ELF-1 (cell line): ENCODE measurements around the gene FAM20C.
"Not testable (repeated sequence)": the region's sequence is repeated elsewhere in the genome, so short reads cannot be mapped to it uniquely, and the experiment has no call there.

Experiments used
- DNase-seq: peaks from one replicate; pipeline ENCODE4 v3.0.0-alpha.2; 2016; ENCODE audit warnings: low read depth, low spot score

The FAM20C gene

DNA sequence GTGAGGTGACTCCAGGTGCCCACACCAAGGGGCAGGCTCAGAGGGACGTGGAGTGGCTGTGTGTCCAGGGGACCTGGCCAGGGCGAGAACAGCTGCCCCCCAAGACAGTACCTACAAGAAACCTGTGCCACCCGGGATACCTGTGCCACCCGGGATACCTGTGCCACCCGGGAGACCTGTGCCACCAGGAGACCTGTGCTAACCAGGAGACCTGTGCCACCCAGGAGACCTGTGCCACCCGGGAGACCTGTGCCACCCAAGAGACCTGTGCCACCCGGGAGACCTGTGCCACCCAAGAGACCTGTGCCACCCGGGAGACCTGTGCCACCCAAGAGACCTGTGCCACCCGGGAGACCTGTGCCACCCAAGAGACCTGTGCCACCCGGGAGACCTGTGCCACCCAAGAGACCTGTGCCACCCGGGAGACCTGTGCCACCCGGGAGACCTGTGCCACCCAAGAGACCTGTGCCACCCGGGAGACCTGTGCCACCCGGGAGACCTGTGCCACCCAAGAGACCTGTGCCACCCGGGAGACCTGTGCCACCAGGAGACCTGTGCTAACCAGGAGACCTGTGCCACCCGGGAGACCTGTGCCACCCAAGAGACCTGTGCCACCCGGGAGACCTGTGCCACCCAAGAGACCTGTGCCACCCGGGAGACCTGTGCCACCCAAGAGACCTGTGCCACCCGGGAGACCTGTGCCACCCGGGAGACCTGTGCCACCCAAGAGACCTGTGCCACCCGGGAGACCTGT lies 50.6 kb downstream of the FAM20C start:
- DNase-seq: not testable (repeated sequence)

DNA sequence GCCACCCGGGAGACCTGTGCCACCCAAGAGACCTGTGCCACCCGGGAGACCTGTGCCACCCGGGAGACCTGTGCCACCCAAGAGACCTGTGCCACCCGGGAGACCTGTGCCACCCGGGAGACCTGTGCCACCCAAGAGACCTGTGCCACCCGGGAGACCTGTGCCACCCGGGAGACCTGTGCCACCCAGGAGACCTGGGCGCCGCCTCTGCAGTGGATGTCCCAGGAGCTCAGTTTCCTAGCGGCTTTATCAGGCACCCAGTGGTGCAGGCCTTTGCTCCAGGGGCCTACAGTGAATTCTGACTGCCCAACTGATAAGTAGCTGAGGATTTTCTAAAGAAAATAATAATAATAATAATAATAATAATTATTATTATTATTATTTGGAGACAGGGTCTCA lies 51.2 kb downstream of the FAM20C start:
- not testable (repeated sequence) for DNase-seq

DNA sequence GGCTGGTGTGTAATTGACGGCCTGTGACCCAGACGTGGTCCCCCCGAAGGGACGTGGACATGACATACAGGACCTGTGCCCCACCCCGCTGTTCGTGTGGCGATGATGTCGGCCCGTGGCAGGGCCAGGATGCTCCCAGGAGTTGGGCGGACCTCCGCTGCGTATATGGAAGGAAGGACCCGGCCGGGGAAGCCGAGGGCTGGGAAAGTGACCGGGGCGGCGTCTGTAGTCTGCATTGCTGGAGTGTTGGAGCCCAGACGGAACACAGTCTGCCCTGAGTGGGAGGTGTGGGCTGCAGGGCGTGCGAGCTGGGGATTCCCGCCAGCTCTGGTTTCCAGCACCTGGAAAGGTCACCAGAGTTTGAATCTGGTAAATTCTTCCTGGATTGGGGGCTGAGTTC lies 52.6 kb downstream of the FAM20C start:
- DNase-seq: no peak

DNA sequence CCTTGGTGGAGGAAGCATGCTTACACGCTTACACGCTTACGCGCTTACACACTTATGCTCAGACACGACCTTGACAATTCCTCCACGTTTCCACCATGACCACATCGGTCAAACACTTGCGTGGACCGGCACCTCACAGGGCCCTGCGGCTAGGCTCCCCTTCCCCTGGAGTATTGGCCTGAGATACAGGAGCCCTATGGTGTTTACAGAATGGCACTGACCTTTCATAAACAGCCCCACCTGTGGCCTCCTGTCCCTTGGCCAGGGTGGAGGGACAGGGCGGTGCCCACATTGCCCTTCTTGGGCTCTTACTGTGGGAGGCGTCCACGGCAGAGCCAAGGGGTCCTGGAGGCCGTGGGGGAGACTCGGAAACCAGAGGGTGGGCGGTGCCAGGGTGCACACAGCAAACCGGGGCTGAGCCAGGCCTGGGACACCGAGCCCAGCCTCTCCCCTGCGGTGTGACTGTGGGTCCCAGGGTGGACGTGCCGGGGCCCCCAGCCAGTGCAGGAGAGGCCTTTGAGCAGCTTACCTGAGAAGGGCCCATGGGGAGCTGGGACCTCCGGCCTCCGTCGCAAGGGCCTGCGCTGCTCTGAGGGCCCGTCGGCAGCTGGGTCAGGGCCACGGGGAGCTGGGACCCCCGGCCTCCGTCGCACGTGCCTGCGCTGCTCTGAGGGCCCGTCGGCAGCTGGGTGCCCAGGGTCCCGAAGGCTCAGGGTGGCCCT lies 53.4 kb downstream of the FAM20C start:
- no peak for DNase-seq

DNA sequence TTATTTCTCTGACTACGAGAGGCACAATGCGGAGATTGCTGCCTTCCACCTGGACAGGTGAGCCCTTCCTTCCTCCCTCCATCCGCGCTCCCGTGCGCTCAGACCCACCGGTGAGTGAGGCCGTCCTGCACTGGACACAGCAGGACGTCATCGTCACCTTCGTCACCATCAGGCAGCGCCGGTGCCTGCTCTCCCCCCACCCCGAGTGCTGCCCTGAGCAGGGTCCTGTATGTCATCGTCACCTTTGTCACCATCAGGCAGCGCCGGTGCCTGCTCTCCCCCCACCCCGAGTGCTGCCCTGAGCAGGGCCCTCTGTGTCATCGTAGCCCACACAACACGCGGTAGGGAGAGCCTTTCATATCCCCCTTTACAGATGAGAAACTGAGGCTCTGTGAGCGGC lies 54.1 kb downstream of the FAM20C start:
- DNase-seq: no peak

DNA sequence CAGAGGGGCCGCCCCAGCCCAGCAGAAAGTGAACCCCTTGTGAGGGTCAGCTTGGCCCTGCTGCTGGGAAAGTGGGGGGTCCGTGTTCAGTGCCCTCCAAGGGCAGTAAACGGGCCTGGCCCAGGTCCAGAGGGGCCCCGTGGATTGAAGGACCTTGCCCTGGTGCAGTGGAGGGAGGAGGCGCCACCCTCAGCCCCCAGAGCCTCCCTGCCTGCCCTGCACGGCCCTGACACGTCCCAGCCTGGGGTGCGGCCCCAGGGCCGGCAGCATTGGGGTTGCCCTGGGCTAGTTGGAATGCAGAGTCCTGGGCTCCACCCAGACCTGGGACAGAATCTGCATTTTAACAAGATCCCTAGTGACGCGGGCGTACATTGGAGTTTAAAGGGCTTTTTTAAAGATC lies 54.8 kb downstream of the FAM20C start:
- no peak for DNase-seq

DNA sequence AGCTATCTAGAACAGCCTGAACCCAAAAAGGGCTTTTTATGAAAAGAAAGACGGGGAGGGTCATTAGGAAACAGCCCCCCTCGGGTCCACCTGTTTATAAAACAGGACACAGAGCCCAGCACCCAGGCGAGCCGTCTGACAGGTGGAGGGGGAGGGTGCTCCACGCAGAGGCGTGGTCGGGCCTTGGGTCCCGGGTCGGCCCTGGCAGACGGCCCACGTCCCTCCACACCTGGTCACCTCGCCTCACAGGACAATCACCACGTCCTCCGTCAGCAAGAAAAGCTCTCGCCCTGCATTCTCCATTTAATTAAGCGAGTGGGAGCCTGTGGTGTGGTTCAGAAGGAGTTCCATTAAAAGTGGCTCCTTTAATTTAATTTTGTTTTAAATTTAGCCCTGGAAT lies 55.3 kb downstream of the FAM20C start:
- DNase-seq: no peak

DNA sequence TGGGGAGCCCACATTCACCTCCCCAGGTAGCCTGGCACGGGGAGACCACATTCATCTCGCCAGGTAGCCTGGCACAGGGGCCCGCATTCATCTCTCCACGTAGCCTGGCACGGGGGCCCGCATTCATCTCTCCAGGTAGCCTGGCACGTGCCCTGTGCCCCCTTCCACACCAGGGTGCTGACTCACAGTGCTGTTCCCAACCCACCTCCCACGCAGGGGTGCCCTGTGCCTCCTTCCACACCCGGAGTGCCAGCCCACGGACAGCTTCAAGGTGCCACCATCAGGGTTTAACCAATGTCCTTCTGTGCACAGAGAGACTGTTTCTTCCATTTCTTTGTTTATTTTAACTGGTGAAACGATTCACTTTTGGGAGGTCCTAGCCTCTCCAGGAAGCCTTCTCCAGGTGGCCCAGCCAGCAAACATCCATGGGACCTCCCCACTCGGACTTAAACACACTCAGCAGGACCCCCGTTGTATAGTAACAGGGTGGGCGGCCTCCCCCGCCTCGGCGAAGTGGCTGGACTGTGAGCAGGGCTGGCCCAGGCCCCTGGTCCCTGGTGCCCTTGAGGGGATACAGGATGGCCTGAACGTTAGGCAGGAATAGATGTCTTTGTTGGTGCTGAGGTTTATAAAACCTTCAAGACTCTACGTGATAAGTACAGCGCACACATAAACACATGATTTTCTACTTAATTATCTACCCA lies 56.5 kb downstream of the FAM20C start:
- no peak for DNase-seq

DNA sequence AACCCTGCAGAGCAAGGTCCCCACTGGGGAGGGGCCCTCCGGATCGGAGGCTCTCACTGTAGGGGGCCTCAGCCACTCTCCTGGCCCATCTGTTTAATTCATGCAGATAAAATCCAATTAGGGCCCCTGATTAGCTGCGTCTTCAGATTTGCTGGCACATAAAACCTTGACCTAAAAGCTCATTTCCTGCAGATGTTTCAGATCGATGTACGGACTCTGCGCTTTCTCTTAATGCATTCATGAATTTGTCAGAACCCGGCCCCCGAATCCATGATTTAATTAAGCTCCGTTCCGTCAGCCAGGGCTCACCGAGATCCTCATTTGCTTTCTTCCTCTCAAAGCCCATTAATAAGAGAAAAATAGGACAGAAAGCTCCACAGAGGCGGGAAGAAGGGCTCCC lies 57.6 kb downstream of the FAM20C start:
- no peak for DNase-seq

DNA sequence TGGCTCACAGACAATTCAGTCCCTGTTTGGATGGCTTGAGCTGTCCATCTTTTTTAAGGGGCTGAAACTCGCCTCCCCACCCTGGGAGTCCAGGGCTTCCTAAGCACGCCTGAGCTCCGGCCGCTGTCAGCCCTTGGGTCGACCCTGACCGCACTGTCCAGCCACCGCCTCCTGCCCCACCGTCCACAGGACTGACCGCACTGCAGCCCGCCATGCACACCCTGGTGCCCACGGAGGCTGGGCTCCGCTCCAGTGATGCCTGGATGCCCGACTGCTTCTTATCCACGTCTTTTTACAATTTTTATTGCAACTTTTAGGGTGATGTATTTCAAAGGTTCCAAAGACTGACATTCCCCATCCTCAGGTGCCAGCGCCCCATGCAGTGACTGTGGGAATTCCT lies 58.2 kb downstream of the FAM20C start:
- no peak for DNase-seq

DNA sequence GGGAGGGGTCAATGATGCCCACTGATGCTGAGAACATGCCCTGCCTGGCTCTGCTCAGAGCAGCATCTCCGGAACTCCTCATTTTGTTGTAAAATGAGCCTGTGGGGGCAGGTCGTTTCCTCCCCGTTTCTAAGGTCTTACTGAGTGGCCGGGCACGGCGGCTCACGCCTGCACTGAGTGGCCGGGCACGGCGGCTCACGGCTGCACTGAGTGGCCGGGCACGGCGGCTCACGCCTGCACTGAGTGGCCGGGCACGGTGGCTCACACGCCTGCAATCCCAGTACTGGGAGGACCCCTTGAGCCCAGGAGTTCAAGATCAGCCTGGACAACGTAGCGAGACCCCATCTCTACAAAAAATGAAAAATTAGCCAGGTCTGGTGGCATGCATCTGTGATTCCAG lies 58.6 kb downstream of the FAM20C start:
- DNase-seq: no peak

DNA sequence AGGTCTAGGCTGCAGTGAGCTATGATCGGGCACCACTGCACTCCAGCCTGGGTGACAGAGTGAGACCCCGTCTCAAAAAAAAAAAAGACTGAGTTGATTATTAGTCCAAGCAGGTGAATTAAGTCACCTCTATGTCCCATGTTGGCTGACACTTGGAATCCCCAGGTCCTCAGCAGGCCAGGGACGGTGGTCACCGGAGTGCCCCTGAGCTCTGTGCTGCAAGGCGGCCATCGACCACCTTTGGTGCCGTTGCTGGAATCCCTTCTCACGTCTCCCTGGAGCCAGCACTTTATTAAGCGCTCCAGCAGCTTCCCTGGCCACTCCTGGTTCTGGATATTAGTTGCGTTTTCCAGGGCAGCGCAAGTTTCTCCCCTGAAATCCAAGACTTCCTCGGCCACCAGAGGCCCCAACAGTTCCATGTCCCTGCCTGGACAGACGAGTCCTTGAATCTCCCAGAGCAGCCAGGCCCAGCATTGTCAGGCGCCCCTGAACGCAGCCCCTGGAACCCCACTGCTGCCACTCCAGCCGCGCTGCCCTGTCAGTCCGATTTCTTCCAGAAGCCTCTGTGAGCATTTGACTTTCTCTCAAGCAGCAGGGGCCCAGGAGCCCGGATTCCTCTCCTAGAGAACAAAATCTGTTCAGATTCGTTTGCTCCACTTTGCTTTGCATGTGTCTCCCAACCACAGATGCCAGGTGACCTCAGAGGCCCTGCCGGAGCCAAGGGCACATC lies 59.2 kb downstream of the FAM20C start:
- DNase-seq: no peak

DNA sequence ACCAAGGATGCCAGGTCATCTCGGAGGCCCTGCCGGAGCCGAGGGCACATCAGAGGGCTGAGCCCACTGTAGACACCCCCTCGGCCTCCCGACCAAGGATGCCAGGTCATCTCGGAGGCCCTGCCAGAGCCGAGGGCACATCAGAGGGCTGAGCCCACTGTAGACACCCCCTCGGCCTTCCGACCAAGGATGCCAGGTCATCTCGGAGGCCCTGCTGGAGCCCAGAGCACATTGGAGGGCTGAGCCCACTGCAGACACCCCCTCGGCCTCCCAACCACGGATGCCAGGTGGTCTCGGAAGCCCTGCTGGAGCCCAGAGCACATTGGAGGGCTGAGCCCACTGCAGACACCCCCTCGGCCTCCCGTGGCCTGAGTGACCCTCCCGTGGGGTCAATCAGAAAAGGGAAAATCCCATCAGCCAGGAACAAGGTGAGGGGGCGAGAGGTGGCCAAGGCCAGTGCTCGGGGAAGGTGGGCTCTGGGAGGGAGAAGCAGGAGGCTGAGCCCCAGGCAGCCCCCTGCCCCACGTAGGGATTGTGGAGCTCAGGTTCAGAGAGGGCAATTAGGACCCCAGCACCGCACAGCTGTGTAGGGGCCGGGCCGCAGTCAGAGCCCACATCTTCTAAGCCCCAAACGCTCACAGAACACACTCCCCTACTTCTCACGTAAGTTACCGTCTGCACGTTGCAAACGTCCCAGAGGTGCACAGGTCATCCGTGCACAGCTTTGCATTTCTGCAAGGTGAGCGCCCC lies 60.0 kb downstream of the FAM20C start:
- DNase-seq: no peak

DNA sequence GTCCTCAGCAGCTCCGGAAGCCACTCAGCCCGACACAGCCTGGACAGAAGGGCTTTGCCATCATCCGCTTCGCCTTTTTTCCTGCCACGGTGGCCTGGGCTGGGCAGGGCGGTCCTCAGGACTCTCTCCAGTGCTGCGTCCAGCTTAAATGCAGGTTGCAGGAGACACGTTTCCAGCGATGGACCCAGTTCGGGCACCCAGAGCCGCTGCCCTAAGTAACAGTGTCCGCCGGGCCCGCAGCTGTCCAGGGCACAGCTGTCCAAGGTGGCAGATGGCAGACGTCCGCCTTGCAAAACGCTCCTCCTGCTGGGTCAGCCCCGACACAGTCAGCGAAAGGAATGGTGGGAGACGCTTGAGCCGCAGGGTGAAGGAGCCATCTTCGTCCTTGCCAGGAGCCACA lies 60.6 kb downstream of the FAM20C start:
- no peak for DNase-seq

DNA sequence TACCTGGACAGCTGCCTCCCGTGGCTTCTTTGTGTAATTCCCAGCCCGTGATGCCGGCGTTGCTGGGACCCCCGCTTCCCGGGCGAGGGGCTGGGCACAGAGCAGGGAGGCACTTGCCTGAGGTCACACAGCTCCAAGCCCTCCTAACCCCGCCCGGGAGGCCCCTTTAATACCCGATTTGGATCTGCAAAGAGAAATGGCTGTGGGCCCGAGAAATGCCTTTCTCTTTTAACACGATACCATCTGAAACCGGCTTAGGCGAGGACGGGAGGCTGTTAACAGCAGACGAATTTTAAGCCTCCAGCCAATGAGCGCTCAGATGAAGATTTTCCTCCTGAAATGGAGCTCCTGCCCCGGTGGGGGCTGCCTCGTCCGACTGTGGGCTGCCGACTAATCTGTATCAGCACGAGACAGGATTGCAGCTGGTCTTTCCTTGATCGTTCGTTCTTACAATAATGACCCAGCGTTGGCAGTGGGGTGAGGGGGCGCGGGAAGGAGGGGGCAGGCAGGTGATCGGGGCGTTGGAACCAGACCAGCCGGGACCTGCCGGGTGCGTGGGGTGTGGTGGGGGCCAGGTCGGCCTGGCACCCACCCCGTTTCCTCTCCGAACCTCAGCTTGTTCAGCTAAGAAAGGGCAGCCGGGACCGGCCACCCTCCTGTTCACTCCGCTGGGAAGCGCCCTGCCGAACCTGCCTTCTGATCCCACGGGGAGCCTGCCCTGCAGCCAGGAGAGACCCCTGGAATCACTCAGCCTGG lies 61.4 kb downstream of the FAM20C start:
- DNase-seq: no peak

DNA sequence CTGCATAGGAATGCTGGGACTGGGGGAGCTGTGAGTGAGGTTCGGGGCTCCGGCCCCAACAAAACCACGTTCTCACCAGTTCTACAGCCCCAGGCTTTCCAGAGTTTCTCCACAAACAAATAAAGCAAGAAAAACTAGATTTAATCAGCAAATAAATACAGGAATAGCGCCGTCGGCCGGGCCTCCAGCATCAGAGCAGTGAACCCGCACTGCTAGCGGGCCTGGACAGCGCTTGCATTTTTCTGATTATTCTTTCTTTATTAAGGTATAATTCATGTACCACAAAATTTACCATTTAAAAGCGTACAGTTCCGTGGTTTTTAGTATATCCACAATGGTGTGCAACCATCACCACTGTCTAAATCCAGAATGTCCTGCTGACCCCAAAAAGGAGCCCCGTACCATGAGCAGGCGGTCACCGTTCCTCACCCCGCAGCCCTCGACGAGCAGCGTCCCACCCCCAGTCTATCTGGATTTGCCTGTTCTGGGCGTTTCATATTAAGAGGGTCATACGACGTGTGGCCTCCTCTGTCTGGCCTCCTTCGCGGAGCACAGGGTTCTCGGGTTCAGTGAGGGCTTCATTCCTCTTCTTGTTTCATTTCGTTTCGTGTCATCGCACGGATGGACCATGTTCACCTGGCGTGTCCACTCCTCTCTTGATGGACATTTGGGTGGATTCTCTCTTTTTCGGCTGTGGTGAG lies 62.1 kb downstream of the FAM20C start:
- DNase-seq: no peak

DNA sequence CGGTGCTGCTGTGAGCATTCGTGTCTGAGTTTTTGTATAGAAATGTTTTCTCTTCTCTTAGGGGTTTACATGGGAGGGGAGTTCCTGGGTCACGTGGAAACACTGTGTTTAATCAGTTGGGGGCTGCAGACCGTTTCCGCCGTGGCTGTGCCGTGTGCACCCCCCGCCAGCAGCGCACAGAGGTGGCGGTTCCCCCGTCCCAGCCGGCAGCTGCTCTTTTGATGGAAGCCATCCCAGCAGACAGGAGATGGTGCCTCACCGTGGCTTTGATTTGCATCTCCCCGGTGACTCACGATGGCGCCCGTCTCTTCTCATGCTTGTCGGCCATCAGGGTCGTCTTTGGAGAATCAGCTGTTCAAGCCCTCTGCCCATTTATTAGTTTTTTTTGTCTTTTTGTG lies 62.7 kb downstream of the FAM20C start:
- DNase-seq: no peak

DNA sequence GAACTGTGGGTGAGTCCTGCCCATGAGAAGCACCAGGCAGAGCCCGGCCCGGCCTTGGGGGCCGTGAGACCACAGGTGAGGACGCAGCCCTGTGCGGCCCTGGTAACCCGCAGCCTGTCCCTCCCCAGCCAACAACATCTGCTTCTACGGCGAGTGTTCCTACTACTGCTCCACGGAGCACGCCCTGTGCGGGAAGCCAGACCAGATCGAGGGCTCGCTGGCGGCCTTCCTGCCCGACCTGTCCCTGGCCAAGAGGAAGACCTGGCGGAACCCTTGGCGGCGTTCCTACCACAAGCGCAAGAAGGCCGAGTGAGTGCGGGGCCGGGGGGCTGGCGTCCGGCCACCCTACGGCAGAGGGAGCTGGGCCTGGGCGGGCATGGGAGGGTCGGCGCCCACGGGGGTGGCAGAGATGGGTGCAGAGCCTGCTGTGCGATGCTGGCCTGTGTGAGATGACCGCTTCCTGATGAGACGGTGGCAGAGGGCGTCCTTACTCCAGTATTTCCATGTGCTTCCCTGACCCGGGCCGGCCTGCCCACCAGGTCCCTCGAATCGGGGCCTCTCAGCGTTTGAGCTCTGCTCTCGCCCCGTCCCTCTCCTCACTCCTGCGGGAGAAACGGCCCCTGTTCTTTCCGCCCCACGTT lies 63.5 kb downstream of the FAM20C start:
- DNase-seq: no peak

DNA sequence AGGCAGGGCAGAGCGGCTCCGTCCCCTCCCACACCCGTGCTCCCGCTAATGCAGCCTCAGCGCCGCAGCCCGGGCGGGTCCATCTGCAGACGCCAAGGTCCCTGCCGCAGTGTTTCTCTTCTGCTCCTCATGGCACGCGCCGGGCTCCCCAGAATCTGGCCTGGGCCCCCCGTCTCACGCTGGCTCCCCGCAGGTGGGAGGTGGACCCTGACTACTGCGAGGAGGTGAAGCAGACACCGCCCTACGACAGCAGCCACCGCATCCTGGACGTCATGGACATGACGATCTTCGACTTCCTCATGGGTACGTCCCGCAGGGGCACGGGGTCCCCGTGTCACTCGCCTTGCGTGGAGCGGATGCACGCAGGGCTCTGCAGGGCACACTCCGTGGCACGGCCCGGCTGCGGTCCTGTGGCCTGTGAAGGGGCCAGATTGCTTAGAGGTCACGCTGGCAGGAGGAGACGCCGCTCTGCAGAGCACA lies 64.1 kb downstream of the FAM20C start:
- DNase-seq: no peak
